ENCODE data around the gene SIGLEC14.

- no peak for TF ChIP-seq CTCF (conservative IDR thresholded peaks at IDR 0.05; ENCODE audit: low read length)
- no peak for TF ChIP-seq EZH2phosphoT487 (IDR thresholded peaks at IDR 0.05; ENCODE audit: borderline replicate concordance, low read depth, low read length)
These were observed 30.6 kb downstream of the SIGLEC14 start for GRCh38 chr19:51615991-51616390.

Measured in OCI-LY7 (cell line).